Measurements from ENCODE around the gene CCDC187.

DNA sequence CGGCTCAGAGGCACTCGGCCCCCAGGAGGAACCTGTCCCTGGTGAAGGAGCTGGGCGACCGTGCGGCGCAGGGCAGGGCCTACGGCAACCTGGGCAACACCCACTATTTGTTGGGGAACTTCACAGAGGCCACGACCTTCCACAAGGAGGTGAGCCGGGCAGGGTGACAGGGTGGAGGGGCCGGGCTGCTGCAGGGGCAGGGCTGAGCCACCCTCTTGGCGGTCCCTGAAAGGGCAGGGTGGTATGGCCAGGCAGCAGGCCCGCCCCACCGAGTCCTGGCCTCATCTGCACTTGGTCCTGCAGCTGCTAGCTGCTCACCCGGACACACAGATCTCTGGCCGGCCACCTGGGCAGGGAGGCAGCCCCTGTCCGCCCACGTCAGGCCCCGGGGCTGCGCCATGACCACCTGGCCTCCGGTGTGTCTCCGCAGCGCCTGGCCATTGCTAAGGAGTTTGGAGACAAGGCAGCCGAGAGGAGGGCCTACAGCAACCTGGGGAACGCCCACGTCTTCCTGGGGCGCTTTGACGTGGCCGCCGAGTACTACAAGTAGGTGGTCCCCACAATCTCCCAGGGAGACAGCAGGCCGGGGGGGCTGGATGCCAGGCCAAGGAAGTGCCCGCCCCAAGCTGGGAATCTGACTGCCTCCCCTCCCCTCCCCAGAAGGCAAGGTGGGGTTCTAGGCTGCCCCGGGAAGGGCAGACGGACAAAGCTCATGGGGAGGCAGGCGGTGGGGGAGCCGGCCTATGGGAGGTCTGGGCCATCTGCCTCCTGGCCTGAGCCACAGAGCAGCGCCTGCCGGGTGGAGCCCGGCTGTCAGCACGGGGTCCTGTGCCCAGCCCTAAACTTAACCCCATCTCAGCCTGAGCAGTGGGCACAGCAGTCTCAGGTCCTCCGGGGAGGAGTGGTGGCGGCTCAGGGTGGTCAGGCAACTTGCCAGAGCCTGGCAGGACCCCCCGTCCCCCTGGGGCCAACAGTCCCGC is 33.8 kb upstream of the CCDC187 start:
- TF ChIP-seq, protein P1, sequence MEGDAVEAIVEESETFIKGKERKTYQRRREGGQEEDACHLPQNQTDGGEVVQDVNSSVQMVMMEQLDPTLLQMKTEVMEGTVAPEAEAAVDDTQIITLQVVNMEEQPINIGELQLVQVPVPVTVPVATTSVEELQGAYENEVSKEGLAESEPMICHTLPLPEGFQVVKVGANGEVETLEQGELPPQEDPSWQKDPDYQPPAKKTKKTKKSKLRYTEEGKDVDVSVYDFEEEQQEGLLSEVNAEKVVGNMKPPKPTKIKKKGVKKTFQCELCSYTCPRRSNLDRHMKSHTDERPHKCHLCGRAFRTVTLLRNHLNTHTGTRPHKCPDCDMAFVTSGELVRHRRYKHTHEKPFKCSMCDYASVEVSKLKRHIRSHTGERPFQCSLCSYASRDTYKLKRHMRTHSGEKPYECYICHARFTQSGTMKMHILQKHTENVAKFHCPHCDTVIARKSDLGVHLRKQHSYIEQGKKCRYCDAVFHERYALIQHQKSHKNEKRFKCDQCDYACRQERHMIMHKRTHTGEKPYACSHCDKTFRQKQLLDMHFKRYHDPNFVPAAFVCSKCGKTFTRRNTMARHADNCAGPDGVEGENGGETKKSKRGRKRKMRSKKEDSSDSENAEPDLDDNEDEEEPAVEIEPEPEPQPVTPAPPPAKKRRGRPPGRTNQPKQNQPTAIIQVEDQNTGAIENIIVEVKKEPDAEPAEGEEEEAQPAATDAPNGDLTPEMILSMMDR (IDR thresholded peaks at IDR 0.05; ENCODE audit: poor library complexity, severe bottlenecking): no peak
- TF ChIP-seq EZH2 (IDR thresholded peaks at IDR 0.05; ENCODE audit: borderline replicate concordance, insufficient read depth, low read length, poor library complexity, severe bottlenecking) (no peak), REST (IDR thresholded peaks at IDR 0.05; ENCODE audit: borderline replicate concordance) (no peak), POLR2AphosphoS5 (IDR thresholded peaks at IDR 0.05) (no peak), EP300 (conservative IDR thresholded peaks at IDR 0.05; ENCODE audit: poor library complexity, severe bottlenecking) (no peak), MXI1 (conservative IDR thresholded peaks at IDR 0.05; ENCODE audit: poor library complexity, severe bottlenecking) (no peak), RAD21 (conservative IDR thresholded peaks at IDR 0.05) (no peak), TAF1 (IDR thresholded peaks at IDR 0.05; ENCODE audit: low read depth) (no peak), SMC3 (conservative IDR thresholded peaks at IDR 0.05; ENCODE audit: poor library complexity) (no peak)

Measured in neural cell (in vitro differentiated cells).